ENCODE data around the gene ST7. TPM values are rescaled to one million over a fixed set of nuclear protein-coding genes. Genes with fewer than 3 reads are reported as not detected.

ST7 gene
- total and polyA plus RNA-seq, 2 of the 8 experiments (the other 6 are each of a cell fraction or from before 2014, with no cell fraction given) = 16.3 to 18.0 TPM

GRCh38 chr7:117041822-117042221 is 88.5 kb downstream of the ST7 start:
- no peaks in the 10 kb centered on the region; the same call in 1 of the 2 replicates for H3K79me1 ChIP-seq (ENCODE audit: low read depth, low read length)
- no peak overlapping the region for H4K8ac ChIP-seq (ENCODE audit: extremely low read depth, insufficient read depth, low read length)
- no peaks in the 10 kb centered on the region for H3K36me3 ChIP-seq (ENCODE audit: control insufficient read depth in 2 of 4, insufficient read depth in 4 of 4, low read length in 3 of 4)
- WGBS, 2 experiments (ENCODE audit: extremely low coverage in 1 of 2, insufficient coverage in 1 of 2, insufficient read length in 1 of 2, insufficient replicate concordance in 2 of 2, low coverage in 1 of 2, low lambda C conversion rate in 2 of 2, missing lambda C conversion rate in 1 of 2) = 87% methylated on average over 3 of the region's 3 CpGs; no CpG with 5 or more reads in 1 of the 2 experiments
- CTCF ChIA-PET (ENCODE audit: partially characterized antibody) = no interaction called here
- no peak overlapping the region for H3K18ac ChIP-seq (ENCODE audit: extremely low read depth, low read length)
- H3K4me3 ChIP-seq (ENCODE audit: extremely low read depth in 1 of 4, insufficient read depth in 2 of 4, low read depth in 3 of 4, low read length in 4 of 4) = no peak overlapping the region
- H3K27ac ChIP-seq (ENCODE audit: low read depth, low read length) = no peak overlapping the region
- H3K9ac ChIP-seq (replicated peaks in 1 of 4; ENCODE audit: extremely low read depth in 1 of 4, low read depth in 3 of 4, low read length in 3 of 4) = no peak overlapping the region
- H2BK20ac ChIP-seq (ENCODE audit: low read length) = no peak overlapping the region
- H3K27me3 ChIP-seq (replicated peaks in 1 of 4; ENCODE audit: control insufficient read depth in 3 of 4, extremely low read depth in 1 of 4, insufficient read depth in 3 of 4, low read length in 3 of 4) = no peaks in the 10 kb centered on the region
- H3K4me1 ChIP-seq (replicated peaks in 1 of 4; ENCODE audit: control insufficient read depth in 3 of 4, insufficient read depth in 4 of 4, low read length in 3 of 4) = no peaks in the 10 kb centered on the region
- peaks cover 0 to 4% of the 10 kb centered on the region in 2 experiments; a peak in 1 of 4 replicates for H3K9me3 ChIP-seq (ENCODE audit: insufficient read depth in 2 of 2, low read depth in 1 of 2, low read length in 1 of 2)
- H2BK15ac ChIP-seq (ENCODE audit: low read length) = no peak overlapping the region
- no peak overlapping the region for H3K14ac ChIP-seq (ENCODE audit: insufficient read length)
- H3K23ac ChIP-seq (ENCODE audit: insufficient read length) = no peak overlapping the region
- no peak overlapping the region for H2AK5ac ChIP-seq (ENCODE audit: low read depth, low read length)
- POLR2A ChIA-PET (ENCODE audit: partially characterized antibody) = no interaction called here
- no peaks in the 10 kb centered on the region for H3K23me2 ChIP-seq (ENCODE audit: low read depth, low read length)
- no peak overlapping the region for H3K4ac ChIP-seq (replicated peaks; ENCODE audit: insufficient read length, low read depth, low read length)
- H2AFZ ChIP-seq (ENCODE audit: low read length) = no peak overlapping the region
- H4K20me1 ChIP-seq (replicated peaks in 1 of 2; ENCODE audit: control insufficient read depth in 1 of 2, insufficient read depth in 2 of 2, low read length in 2 of 2) = no peaks in the 10 kb centered on the region
- no peak overlapping the region for H2BK120ac ChIP-seq (replicated peaks; ENCODE audit: low read depth, low read length)
- FAIRE-seq (no peak), DNase-seq (ENCODE audit: low read depth in 1 of 2, low spot score in 2 of 2) (no peak)
- no peak overlapping the region for H4K5ac ChIP-seq (ENCODE audit: insufficient read length, low read depth, low read length)
- H2BK12ac ChIP-seq (ENCODE audit: low read depth, low read length) = no peak overlapping the region
- H3K4me2 ChIP-seq (ENCODE audit: insufficient read depth in 1 of 2, low read depth in 2 of 2, low read length in 2 of 2) = no peak overlapping the region
- no peak overlapping the region for H3K56ac ChIP-seq (replicated peaks; ENCODE audit: insufficient read length, low read depth, low read length)
- H2BK5ac ChIP-seq (ENCODE audit: low read depth, low read length) = no peak overlapping the region
- no peaks in the 10 kb centered on the region for H3K79me2 ChIP-seq (ENCODE audit: control insufficient read depth in 1 of 2, insufficient read depth in 2 of 2, low read length in 2 of 2)
- no peak overlapping the region for H4K91ac ChIP-seq (replicated peaks; ENCODE audit: insufficient read length, low read length)
- TF ChIP-seq E2F6 (IDR thresholded peaks at IDR 0.05) = no peak
- no peak for TF ChIP-seq EZH2 (IDR thresholded peaks at IDR 0.05; ENCODE audit: low read depth, low read length, severe bottlenecking)
- no peak for TF ChIP-seq TAF7 (optimal IDR thresholded peaks at IDR 0.05; ENCODE audit: borderline replicate concordance, low read depth, low read length)
- TF ChIP-seq SIX5 (IDR thresholded peaks at IDR 0.05; ENCODE audit: low read depth, low read length) = no peak
- TF ChIP-seq KDM5A (IDR thresholded peaks at IDR 0.05; ENCODE audit: low read length) = no peak
- TF ChIP-seq NRF1 (IDR thresholded peaks at IDR 0.05; ENCODE audit: low read depth, low read length) = no peak
- TF ChIP-seq POU5F1 (IDR thresholded peaks at IDR 0.05; ENCODE audit: low read depth, low read length) = no peak
- TF ChIP-seq EGR1 (IDR thresholded peaks at IDR 0.05; ENCODE audit: borderline replicate concordance, low read depth, low read length) = no peak
- no peak for TF ChIP-seq ATF3 (IDR thresholded peaks at IDR 0.05; ENCODE audit: insufficient read depth, low read depth, low read length)
- no peak for TF ChIP-seq POLR2AphosphoS5 (IDR thresholded peaks at IDR 0.05; ENCODE audit: low read depth, low read length)
- no peak for TF ChIP-seq SP1 (IDR thresholded peaks at IDR 0.05; ENCODE audit: low read depth, low read length)
- no peak for TF ChIP-seq PHF8 (conservative IDR thresholded peaks at IDR 0.05; ENCODE audit: low read depth, low read length)
- TF ChIP-seq CBX8 (IDR thresholded peaks at IDR 0.05; ENCODE audit: borderline replicate concordance, low read depth, low read length) = no peak
- no peak for TF ChIP-seq RAD21 (IDR thresholded peaks at IDR 0.05 in 1 of 2, conservative IDR thresholded peaks at IDR 0.05 in 1 of 2; ENCODE audit: low read depth in 2 of 2, low read length in 2 of 2)

Data from H1 (cell line).